Epithelial cell of esophagus (primary cell): Measurements from ENCODE around the gene ETF1.
A peak's percentile ranks its signal among the peaks of the same experiment; 100 is the strongest.

Source experiments
- DNase-seq: peaks from one replicate; pipeline ENCODE4 v3.0.0; 2010; ENCODE audit warnings: low read depth
- H3K4me3 ChIP-seq: 2 replicates; pipeline ENCODE4 v1.5.1; 2011; ENCODE audit warnings: mild to moderate bottlenecking, low read length, control low read depth
- CTCF ChIP-seq: IDR thresholded peaks from 2 replicates; pipeline ENCODE4 v1.5.1; 2011; ENCODE audit warnings: low read depth, mild to moderate bottlenecking, low read length, control low read depth, inconsistent platforms; ENCODE audit not compliant: insufficient read depth; ENCODE audit errors: missing control alignments

Gene ETF1

GRCh38 chr5:138461343-138462125 is 81.5 kb downstream of the ETF1 start:
- no peak overlapping the region for H3K4me3 ChIP-seq
- no peak for TF ChIP-seq CTCF
- peak; percentile 89 for DNase-seq

GRCh38 chr5:138460032-138460693 is 82.9 kb downstream of the ETF1 start:
- H3K4me3 ChIP-seq = no peak overlapping the region
- no peak for DNase-seq
- TF ChIP-seq CTCF = no peak

- no peak for DNase-seq
- no peak for TF ChIP-seq CTCF
Measured at GRCh38 chr5:138459311-138459933, 83.6 kb downstream of the ETF1 start.

GRCh38 chr5:138458856-138459255 is 84.2 kb downstream of the ETF1 start:
- no peak for TF ChIP-seq CTCF
- no peak overlapping the region for H3K4me3 ChIP-seq
- no peak for DNase-seq

More at GRCh38 chr5:138459311-138459933, 83.6 kb downstream of the ETF1 start:
- H3K4me3 ChIP-seq = no peak overlapping the region

GRCh38 chr5:138458384-138458783 is 84.7 kb downstream of the ETF1 start:
- no peak overlapping the region for H3K4me3 ChIP-seq
- DNase-seq = no peak
- TF ChIP-seq CTCF = no peak

GRCh38 chr5:138457531-138458275 is 85.3 kb downstream of the ETF1 start:
- no peak overlapping the region for H3K4me3 ChIP-seq

More at GRCh38 chr5:138457531-138458275, 85.3 kb downstream of the ETF1 start:
- no peak for DNase-seq
- TF ChIP-seq CTCF = no peak
